ENCODE measurements around the gene PADI1.

The PADI1 gene

DNA sequence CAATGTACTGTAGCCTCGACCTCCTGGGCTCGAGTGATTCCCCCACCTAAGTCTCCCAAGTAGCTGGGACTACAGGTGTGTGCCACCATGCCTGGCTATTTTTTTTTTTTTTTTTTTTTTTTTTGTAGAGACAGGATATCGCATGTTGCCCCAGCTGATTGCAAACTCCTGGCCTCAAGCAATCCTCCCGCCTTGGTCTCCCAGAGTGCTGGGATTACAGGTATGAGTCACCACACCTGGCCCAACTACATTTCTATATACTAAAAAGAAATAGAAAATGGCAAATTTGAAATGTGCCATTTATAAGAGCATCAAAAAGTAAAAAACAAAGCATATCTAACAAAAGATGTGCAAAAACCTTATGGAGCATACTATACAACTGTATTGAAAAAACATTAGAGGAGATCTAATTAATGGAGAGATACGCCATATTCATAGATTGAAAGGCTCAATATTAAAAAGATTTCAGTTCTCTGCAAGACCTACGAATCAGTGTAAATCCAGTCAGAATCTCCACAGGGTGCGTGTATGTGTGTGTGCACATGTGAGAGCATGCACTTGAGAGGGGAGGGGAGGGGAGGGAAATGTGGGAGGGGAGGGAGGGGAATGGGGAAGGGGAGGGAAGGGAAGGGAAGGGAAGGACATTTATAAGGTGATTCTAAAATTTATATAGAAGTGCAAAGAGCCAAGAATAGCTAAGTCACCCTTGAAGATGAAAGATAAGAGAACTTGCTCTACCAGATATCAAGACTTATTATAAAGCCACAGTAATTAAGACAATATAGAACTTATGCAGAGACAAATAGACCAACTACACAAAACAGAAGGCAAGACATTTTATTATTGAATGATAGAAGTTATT is 87.6 kb downstream of the PADI1 start:
- in situ Hi-C loops (cut with HindIII; ENCODE audit: low sequenced_read_pairs), result no loop called here
- H3K4me3 ChIP-seq (ENCODE audit: low read depth, low read length), result no peak overlapping the region
- DNase-seq (ENCODE audit: low read depth, low spot score), result no peak
- TF ChIP-seq, protein P1, sequence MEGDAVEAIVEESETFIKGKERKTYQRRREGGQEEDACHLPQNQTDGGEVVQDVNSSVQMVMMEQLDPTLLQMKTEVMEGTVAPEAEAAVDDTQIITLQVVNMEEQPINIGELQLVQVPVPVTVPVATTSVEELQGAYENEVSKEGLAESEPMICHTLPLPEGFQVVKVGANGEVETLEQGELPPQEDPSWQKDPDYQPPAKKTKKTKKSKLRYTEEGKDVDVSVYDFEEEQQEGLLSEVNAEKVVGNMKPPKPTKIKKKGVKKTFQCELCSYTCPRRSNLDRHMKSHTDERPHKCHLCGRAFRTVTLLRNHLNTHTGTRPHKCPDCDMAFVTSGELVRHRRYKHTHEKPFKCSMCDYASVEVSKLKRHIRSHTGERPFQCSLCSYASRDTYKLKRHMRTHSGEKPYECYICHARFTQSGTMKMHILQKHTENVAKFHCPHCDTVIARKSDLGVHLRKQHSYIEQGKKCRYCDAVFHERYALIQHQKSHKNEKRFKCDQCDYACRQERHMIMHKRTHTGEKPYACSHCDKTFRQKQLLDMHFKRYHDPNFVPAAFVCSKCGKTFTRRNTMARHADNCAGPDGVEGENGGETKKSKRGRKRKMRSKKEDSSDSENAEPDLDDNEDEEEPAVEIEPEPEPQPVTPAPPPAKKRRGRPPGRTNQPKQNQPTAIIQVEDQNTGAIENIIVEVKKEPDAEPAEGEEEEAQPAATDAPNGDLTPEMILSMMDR (IDR thresholded peaks at IDR 0.05; ENCODE audit: low read depth, low read length), result no peak

DNA sequence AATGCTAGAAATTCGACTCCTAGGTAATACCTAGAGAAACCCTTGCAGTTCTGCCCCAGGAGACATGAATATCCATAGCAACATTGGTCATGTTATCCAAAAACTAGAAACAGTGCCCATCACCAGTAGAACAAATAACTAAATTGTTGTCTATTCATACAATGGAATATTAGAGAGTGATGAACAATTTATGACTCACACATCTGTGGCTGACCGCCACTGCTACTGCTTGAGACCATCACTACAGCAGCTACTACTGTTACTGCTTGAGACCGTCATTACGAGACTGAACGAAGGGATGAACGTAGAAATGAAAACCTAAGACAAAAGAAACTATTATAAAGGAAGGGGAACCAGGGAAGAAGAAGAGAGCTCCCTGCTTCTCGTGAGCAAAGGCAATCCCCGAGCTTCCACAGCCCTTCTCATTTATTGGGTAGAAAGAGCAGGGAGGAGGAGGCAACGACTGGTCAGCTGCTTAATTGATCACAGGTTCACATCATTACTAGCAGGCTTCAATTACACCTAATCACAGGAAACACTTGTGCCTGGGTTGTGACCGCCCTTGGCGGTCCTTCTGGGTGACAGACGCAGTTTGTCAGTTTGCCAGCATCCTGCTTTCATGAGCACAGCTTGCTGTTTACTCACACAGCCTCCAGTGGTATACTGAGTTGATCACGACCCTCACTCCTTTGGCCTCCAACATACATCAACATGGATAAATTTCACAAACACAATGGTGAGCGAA is 88.9 kb downstream of the PADI1 start:
- TF ChIP-seq, protein P1 (IDR thresholded peaks at IDR 0.05; ENCODE audit: low read depth, low read length), result no peak
- in situ Hi-C loops (cut with HindIII; ENCODE audit: low sequenced_read_pairs), result no loop called here
- no peak overlapping the region for H3K4me3 ChIP-seq (ENCODE audit: low read depth, low read length)
- DNase-seq (ENCODE audit: low read depth, low spot score), result no peak

DNA sequence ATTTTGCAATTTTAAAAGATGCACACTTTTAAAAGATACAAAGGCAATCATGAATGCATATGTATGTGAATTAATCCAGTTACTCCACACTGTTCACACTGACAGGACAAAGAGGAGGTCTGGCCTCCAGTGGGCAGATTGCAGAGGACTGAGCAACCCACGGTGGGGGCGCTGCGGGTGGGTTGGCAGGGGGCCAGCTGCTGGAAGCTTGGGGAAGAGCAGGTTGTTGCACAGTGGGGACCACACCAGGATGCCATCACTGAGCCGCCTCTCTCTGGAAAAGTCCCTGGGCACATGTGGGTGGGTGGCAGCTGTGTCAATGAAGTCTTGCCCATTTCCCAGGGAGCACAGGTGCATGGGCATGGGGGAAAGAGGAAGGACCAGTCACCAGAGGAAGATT is 90.4 kb downstream of the PADI1 start:
- TF ChIP-seq, protein P1 (IDR thresholded peaks at IDR 0.05; ENCODE audit: low read depth, low read length), result no peak
- in situ Hi-C loops (cut with HindIII; ENCODE audit: low sequenced_read_pairs), result no loop called here
- DNase-seq (ENCODE audit: low read depth, low spot score), result no peak
- no peak overlapping the region for H3K4me3 ChIP-seq (ENCODE audit: low read depth, low read length)

Data from astrocyte of the spinal cord (primary cell).